GM21528 (cell line): ENCODE results near the gene RAB22A.
"Not testable (repeated sequence)": the region's sequence is repeated elsewhere in the genome, so short reads cannot be mapped to it uniquely, and the experiment has no call there.

Experiments
- ATAC-seq: cut with Tn5 transposase; IDR thresholded peaks from one replicate; pipeline ENCODE4 v1.9.1; 2021; ENCODE audit warnings: mild to moderate bottlenecking, moderate library complexity; ENCODE audit not compliant: unreplicated experiment, low FRiP score

The RAB22A gene

GRCh38 chr20:58407201-58407873 lies 97.8 kb downstream of the RAB22A start:
- no peak for ATAC-seq

GRCh38 chr20:58407966-58408557 lies 98.5 kb downstream of the RAB22A start:
- no peak for ATAC-seq

- no peak for ATAC-seq
Observed at GRCh38 chr20:58408603-58409246, 99.2 kb downstream of the RAB22A start.

- ATAC-seq: not testable (repeated sequence)
Observed at GRCh38 chr20:58414216-58414615, 104.7 kb downstream of the RAB22A start.

- not testable (repeated sequence) for ATAC-seq
Observed at GRCh38 chr20:58414786-58415185, 105.3 kb downstream of the RAB22A start.

GRCh38 chr20:58416057-58416456 lies 106.5 kb downstream of the RAB22A start:
- no peak for ATAC-seq

GRCh38 chr20:58416835-58417234 lies 107.3 kb downstream of the RAB22A start:
- ATAC-seq: no peak
